HG03521 (cell line): ENCODE measurements around the gene MYH9.

Experiments used
- ATAC-seq: cut with Tn5 transposase; IDR thresholded peaks from one replicate; pipeline ENCODE4 v1.9.1; 2021; ENCODE audit warnings: mild to moderate bottlenecking, moderate library complexity; ENCODE audit not compliant: unreplicated experiment

MYH9 gene

GRCh38 chr22:36386900-36387708 lies 663 bp downstream of the MYH9 start:
- peak; percentile 12 for ATAC-seq

DNA sequence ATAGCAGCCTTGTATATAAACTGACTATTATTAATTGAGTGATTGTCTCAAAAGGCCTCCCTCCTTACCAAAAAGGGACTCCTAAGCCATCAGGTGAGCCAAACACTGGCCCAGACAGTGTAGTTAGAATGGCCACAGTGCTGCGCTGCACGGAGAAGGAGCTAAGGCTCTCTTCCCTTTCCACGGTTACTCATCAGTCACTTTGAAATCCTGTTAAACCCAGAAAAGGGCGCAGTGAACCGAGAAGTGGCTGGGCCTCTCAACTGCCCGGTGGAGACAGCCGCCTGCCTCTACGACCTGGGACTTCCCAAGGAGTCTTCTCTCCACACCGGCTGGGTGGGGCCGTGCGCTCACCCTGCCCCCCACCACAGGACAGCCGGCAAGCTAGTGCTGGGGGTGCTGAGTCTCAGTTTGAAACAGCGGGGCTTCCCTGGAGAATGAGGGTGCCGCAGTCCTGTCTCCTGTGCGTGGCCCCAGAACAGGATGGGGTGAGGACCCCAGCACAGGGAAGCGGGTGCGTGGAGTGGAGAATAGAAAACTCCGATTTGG lies 1.3 kb downstream of the MYH9 start:
- no peak for ATAC-seq

- ATAC-seq, result no peak
Measured at GRCh38 chr22:36385491-36386350, 2.0 kb downstream of the MYH9 start.

DNA sequence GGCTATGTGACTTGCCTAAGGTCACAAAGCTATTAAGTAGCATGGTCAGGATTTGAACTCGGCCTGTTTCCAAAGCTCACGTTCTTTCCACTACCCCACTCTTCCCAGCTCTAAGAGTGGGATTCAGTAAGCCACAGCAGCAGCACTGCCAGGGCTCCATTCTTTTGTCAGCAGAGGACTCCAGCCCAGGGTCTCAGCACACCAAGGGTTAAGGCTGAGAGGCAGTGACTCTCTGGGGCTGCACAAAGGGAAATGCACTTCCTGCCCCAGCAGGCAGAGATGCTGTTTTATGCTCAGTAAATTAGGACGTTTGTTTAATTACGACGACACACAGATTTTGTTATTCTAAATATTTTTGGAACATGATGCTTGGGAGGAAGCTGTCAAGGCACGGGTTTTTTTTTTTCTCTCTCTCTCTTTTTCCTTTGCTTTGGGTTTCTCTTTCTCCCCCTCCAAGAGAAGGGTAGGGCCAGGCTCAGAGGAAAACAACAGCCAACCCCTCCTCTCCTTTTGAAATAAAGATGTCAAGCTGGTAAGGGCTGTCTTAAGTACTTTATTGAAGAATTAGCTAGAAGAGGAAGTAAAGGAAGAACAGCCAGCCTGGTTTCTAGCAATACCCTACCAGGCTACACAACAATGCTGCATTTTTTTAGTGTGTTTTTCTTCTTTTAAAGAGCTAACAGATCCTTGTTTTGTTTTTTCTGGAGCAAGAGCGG lies 2.8 kb downstream of the MYH9 start:
- no peak for ATAC-seq

- ATAC-seq, result no peak
Measured at GRCh38 chr22:36383110-36383581, 4.6 kb downstream of the MYH9 start.

DNA sequence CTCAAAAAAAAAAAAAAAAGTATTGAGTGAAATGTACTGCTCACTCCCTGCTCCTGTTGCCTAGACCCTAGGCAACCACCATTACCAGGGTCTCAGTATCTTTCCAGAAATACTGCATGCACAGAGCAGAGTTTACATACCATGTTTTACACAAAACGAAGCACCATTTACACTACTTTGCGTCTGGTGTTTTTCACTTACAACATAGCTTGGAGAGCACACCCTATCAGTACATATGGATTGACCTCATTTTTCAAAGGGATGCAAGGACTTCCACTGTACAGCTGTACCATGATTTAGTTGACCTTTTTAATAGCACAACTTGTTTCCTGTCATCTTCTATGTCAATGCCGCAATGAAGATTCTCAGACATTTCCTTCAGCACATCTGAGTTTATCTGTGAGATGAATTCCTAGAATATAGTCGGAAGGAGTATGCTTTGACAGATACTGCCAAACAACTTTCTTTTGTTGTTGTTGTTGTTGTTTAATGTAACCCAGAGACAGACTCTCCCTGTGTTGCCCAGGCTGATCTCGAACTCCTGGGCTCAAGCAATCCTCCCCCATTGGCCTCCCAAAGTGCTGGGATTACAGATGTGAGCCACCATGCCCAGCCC lies 6.1 kb downstream of the MYH9 start:
- no peak for ATAC-seq

DNA sequence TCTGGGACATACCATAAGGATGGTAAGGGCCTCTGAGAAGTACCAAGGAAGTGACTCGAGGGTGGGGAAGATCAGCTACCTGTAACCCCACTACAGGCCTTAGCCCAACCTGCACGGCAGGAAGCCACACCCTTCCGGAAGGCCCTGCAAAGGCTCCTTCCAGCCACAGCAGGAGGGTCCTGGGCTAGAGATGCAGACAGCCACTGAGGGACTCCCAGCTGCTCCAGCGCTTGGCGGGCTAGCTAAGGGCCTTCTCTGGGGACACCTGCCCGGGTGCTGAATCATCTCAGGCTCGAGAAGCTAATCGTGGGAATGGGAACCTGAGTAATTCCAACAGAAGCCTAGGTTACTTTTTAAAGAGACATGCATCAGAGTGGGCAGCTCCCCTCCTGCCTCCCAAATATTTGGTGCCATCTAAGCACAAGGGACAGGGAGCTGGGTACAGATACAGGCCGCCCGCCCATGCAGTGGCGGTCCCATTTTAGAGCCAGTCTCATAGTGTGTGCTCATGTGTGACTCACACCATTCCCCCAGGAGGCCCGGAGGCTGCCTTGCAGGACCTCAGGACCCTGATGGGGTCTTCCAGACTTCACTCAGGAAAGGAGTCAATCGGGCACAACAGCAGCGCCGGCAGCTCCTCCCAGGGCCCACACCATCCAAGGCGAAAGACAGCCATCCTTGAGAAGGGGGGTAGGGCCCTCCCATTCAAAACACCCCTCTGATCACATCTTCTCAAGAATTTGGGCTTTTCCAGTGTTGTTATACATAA lies 8.0 kb downstream of the MYH9 start:
- ATAC-seq, result no peak

DNA sequence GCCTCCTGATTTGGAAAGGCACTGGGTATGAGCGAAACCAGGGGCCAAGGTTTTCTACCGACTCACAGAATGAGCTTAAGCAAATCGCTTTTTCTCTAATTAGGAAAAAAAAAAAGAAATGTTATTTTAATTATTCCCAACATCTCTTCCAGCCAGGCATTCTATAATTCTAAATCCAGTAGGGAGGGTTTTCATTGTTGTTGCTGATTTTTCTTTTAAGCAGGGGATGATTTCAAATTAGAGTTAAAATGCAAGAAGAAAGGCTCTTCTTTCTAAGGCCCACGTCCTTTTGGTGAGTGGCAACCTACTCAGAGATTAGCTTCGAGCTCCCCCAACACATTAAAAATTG lies 8.9 kb downstream of the MYH9 start:
- ATAC-seq, result no peak

- no peak for ATAC-seq
Measured at GRCh38 chr22:36378080-36378868, 9.5 kb downstream of the MYH9 start.

- ATAC-seq, result no peak
Measured at GRCh38 chr22:36377022-36377631, 10.6 kb downstream of the MYH9 start.

DNA sequence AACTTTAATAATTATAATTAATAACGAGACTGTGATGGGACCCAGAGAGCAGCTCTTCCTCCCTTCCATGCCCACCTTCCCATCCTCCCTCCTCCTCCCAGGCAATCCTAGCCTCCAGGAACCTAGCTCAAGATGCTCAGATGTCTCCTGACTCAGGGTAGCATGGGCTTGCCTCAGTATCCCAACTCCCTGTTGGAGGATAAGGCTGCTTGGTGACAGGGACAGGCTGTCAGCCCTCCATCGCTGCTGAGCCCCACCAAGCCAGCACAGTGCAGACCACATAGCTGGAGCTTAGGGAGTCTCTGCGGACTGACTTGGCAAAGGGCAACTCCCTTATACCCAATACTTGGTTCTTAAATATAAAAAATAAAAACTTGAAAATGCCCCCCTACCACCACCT lies 11.5 kb downstream of the MYH9 start:
- ATAC-seq, result no peak

DNA sequence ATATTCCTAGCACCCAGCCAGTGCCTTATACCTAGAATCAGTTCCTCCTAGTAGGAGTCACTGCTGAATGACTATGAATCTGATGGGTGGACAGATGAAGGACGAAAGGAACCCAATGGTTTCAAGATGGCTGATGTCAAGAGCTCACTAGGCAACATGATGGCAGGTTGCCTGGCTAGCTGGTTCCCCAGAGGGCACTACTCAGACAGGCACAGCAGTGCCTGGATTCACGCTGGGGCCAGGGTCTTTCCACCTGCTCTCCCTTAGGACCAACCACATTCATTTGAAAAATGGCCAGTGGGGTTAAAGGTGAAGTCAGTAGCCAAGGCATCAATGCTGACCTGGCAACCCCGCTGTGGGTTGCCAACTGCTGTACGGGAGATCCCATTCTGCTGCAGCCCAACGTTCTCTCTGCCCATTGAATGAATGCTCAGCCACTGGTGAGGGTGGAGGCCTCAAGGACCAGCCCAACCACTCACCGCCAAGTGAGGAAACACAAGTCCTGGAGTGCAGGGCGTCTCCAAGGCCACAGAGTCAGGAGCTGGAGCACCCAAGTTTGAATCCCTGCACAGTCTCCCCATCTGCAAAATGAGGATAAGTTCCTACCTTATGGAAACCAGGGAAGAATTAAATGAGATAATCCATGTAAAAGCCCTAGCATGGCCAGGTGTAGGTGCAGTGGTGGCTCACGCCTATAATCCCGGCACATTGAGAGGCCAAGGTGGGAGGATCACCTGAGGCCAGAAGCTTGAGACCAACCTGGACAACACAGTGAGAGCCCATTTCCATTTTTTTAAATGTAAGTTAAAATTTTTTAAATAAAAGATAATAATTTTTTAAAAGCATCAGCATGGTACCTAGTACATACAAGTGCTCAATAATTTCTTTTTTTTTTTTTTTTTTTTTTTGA lies 12.4 kb downstream of the MYH9 start:
- no peak for ATAC-seq

DNA sequence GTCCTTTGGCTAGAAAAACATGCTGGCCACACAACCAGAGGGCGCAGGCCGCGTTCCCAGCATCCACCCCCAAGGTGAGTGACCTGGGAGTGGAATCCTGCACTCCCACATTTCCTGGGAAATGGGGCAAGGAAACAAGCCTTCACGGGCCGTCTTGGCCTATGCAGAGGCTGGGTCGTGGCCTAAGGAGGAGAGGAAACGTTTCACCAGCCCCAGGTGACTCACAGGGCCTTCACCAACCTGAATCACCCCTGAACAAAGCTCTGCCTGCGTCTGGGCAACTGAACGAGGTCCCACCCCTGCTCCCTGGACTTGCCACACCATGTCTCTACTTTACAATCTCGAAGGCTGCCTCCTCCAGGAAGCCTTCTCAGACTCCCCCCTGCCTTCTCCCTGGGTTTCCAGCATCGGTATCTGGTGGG lies 13.2 kb downstream of the MYH9 start:
- ATAC-seq, result no peak

DNA sequence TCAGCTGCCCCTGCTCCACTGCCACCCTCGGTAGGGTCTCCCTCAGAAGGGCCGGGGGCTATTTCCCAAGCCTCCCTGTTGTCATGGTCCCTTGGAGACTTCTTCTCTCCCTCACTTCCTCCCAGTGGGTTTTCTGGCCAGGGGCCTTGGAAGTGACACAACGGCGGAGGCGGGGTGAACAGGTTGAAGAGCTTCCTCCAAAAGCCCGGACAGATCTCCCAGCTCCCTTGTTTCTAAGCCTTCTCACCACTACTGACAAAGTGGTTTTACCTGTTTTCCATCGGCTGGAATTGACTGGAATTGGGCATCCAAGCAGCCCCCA lies 14.5 kb downstream of the MYH9 start:
- ATAC-seq, result no peak

- no peak for ATAC-seq
Measured at GRCh38 chr22:36371920-36372319, 15.8 kb downstream of the MYH9 start.

GRCh38 chr22:36369922-36370791 lies 17.6 kb downstream of the MYH9 start:
- ATAC-seq, result no peak
